Upper lobe of right lung (tissue), 1 donor: ENCODE results near the gene BCL7C. TPM values are rescaled to one million over a fixed set of nuclear protein-coding genes. Genes with fewer than 3 reads are reported as not detected.
A peak's percentile ranks its signal among the peaks of the same experiment; 100 is the strongest.
"Not testable (repeated sequence)": the region's sequence is repeated elsewhere in the genome, so short reads cannot be mapped to it uniquely, and the experiment has no call there.

Experiments
- ATAC-seq: fragments of 200-7000 bp; cut with Tn5 transposase; one replicate; pipeline ENCODE4 v1.9.1; 2020; ENCODE audit warnings: mild to moderate bottlenecking, moderate library complexity
- DNase-seq: peaks from one replicate; pipeline ENCODE4 v3.0.0-alpha.2; 2020
- H3K27ac ChIP-seq: fragments of 200-600 bp; one replicate; pipeline ENCODE4 v1.8.0; 2022
- H3K27me3 ChIP-seq: fragments of 200-600 bp; one replicate; pipeline ENCODE4 v1.8.0; 2022; ENCODE audit warnings: mild to moderate bottlenecking
- H3K36me3 ChIP-seq: fragments of 200-600 bp; one replicate; pipeline ENCODE4 v1.8.0; 2022
- H3K4me1 ChIP-seq: fragments of 200-600 bp; one replicate; pipeline ENCODE4 v1.8.0; 2022
- H3K4me3 ChIP-seq: fragments of 200-600 bp; one replicate; pipeline ENCODE4 v1.8.0; 2022; ENCODE audit warnings: mild to moderate bottlenecking
- H3K9me3 ChIP-seq: fragments of 200-600 bp; one replicate; pipeline ENCODE4 v1.8.0; 2022
- intact Hi-C: fragments of 100-400 bp; cut with DNase I; formaldehyde crosslinking; loops from one replicate; pipeline ENCODE4 v1.11.0; 2022
- total RNA-seq: library from RNA; stranded (reverse); fragmentation: NEBNext Ultra II Directional; extraction: Animal tissue kit (Norgen Biotek cat#: 25700); gene quantifications from one replicate; pipeline ENCODE4 v1.2.1, GENCODE V29; 2021
- TF ChIP-seq, protein P1 (sequence below): fragments of 200-600 bp; IDR thresholded peaks from one replicate; pipeline ENCODE4 v1.8.0; 2022; ENCODE audit warnings: antibody characterized with exemption
- donor health status: DM: no; HTN: yes; CAD: no; lungs with severe emphysema.

The BCL7C gene
- total RNA-seq, 1 donor from 2014 or later = 25.3 TPM

DNA sequence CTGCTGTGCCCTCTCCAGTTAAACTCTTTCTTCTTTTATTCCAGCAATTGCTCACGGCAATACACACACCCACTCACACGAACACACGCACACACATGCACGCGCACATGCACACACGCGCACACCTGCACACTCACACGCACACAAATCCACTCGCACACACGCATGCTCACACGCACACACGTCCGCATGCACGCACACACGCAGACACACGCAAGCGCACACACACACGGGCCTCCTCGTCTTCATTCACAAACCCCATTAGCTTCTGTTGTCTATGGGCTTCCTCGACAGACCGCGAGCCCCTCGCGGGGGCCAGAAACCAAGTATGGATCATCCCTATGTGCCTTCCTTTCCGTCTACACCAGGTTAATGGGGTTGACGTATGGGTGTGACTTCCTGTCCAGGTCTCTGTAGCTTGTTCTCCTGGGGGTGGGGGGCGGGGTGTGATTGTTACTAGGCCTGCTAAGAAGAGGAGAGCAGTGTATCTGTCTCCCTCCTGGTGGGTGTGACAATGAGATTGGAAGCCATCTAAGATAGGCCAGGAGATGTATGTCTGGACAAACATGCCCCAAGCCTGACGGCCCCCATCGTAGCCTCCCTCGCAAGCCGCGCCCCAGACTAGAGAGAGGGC lies 1.9 kb upstream of the BCL7C start:
- H3K4me1 ChIP-seq = peaks cover 37% of the 10 kb centered on the region
- peaks cover 7% of the 10 kb centered on the region for H3K36me3 ChIP-seq
- no peaks in the 10 kb centered on the region for H3K27me3 ChIP-seq
- H3K4me3 ChIP-seq = peak overlapping the region; percentile 61
- H3K27ac ChIP-seq = peak overlapping the region; percentile 96
- ATAC-seq (no peak), DNase-seq (no peak)
- intact Hi-C loops = no loop called here
- TF ChIP-seq, protein P1, sequence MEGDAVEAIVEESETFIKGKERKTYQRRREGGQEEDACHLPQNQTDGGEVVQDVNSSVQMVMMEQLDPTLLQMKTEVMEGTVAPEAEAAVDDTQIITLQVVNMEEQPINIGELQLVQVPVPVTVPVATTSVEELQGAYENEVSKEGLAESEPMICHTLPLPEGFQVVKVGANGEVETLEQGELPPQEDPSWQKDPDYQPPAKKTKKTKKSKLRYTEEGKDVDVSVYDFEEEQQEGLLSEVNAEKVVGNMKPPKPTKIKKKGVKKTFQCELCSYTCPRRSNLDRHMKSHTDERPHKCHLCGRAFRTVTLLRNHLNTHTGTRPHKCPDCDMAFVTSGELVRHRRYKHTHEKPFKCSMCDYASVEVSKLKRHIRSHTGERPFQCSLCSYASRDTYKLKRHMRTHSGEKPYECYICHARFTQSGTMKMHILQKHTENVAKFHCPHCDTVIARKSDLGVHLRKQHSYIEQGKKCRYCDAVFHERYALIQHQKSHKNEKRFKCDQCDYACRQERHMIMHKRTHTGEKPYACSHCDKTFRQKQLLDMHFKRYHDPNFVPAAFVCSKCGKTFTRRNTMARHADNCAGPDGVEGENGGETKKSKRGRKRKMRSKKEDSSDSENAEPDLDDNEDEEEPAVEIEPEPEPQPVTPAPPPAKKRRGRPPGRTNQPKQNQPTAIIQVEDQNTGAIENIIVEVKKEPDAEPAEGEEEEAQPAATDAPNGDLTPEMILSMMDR = no peak
- H3K9me3 ChIP-seq = no peaks in the 10 kb centered on the region

GRCh38 chr16:30894540-30895368 lies 877 bp upstream of the BCL7C start:
- Histone ChIP-seq H3K9me3 (no peaks in the 10 kb centered on the region), H3K27me3 (no peaks in the 10 kb centered on the region), H3K4me3 (peak overlapping the region; percentile 95), H3K4me1 (peaks cover 37% of the 10 kb centered on the region), H3K36me3 (peaks cover 15% of the 10 kb centered on the region), H3K27ac (peak overlapping the region; percentile 81)
- TF ChIP-seq, protein P1 = no peak
- no peak for DNase-seq
- intact Hi-C loops = no loop called here
- no peak for ATAC-seq

DNA sequence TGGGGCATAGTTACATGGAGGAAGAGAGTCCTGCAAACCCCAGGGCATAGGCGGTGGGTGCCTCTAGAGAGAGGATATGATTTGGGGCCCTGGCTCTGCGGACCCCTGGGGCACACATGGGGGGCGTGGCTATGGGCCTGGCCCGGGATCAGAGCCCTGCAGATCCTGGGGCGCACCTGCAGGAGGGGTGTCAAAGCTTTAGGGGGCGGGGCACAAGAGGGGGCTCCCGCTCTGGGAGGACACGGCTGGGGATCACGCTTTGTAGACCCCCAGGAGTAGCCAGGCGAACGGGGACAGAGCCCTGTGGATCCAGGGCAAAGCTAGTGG lies 497 bp downstream of the BCL7C start:
- Histone ChIP-seq H3K4me1 (peaks cover 37% of the 10 kb centered on the region), H3K27me3 (no peaks in the 10 kb centered on the region), H3K36me3 (peaks cover 28% of the 10 kb centered on the region), H3K9me3 (no peaks in the 10 kb centered on the region), H3K4me3 (peak overlapping the region; percentile 95), H3K27ac (peak overlapping the region; percentile 89)
- ATAC-seq = no peak
- TF ChIP-seq, protein P1 = no peak
- DNase-seq = peak; percentile 74
- intact Hi-C loops = no loop called here

GRCh38 chr16:30892670-30893416 lies 1.0 kb downstream of the BCL7C start:
- no peak for ATAC-seq
- H3K27me3 ChIP-seq = no peaks in the 10 kb centered on the region
- peak overlapping the region; percentile 95 for H3K4me3 ChIP-seq
- H3K4me1 ChIP-seq = peaks cover 37% of the 10 kb centered on the region
- TF ChIP-seq, protein P1 = no peak
- peaks cover 32% of the 10 kb centered on the region for H3K36me3 ChIP-seq
- no peak for DNase-seq
- H3K9me3 ChIP-seq = no peaks in the 10 kb centered on the region
- H3K27ac ChIP-seq = peak overlapping the region; percentile 89
- intact Hi-C loops = no loop called here

DNA sequence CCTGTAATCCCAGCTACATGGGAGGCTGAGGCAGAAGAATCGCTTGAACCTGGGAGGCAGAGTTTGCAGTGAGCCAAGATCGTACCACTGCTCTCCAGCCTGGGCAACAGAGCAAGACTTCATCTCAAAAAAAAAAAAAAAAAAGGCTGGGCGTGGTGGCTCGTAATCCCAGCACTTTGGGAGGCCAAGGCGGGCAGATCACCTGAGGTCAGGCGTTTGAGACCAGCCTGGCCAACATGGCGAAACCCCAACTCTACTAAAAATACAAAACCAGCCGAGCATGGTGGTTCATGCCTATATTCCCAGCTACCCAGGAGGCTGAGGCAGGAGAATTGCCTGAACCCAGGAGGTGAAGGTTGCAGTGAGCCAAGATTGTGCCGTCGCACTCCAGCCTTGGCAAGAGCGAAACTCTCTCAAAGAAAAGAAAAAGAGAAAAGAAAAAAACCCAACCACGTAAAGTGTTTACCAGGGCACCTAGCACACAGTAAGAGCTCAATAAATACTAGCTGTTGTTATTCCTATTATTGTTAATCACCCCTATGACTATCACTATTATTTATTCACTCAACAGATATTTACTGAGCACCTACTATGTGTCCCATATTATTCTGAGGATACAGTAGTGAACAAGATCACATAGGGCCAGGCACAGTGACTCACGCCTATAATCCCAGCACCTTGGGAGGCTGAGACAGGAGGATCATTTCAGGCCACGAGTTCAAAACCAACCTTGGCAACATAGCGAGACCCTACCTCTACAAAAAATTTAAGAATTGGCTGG lies 2.6 kb downstream of the BCL7C start:
- ATAC-seq, H3K27me3 ChIP-seq, DNase-seq, intact Hi-C loops, H3K9me3 ChIP-seq, H3K4me3 ChIP-seq, H3K27ac ChIP-seq: not testable (repeated sequence)
- Histone ChIP-seq H3K4me1 (peaks cover 31% of the 10 kb centered on the region), H3K36me3 (peaks cover 48% of the 10 kb centered on the region)
